Choroid plexus epithelial cell (primary cell): Measurements from ENCODE around the gene ARL15.

Experiments used
- DNase-seq: peaks from one replicate; pipeline ENCODE4 v3.0.0-alpha.2; 2010; ENCODE audit warnings: low read depth
- H3K4me3 ChIP-seq: 2 replicates; pipeline ENCODE4 v1.5.1; 2011; ENCODE audit warnings: low read depth, mild to moderate bottlenecking, control low read depth, low read length, moderate library complexity
- CTCF ChIP-seq: conservative IDR thresholded peaks from 2 replicates; pipeline ENCODE4 v1.5.1; 2011; ENCODE audit warnings: low read depth, mild to moderate bottlenecking, control low read depth, inconsistent platforms, low read length, moderate library complexity

ARL15 gene

DNA sequence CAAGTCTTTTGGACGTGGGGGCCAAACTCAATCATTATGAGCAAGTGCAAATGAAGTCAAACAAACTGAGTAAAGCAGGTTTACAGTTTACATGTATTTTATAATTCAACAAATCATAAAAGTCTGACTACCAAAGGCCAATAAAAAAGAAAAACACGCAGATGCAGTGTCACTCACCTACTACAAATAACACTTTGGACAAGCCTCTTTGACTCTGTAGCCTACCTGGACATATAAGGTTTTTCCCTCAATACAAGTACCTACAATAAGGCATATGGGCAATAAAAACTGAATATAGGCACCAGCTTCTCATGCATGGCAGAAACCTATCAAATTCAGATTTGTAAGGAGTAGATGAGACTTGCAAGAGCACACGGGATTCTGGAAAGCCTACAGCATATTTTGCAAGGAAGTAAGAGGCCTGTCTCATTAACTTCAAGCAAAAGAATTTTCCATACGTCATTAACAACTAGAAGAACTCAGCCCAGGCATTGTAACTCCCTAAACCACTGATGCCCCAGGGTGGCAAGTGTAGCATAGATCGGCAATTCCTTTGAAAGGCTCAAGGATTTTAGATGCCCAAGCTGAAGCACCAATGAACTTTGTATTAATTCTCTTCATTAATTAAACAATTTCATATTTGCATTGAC lies 21.7 kb downstream of the ARL15 start:
- no peak overlapping the region for H3K4me3 ChIP-seq
- DNase-seq: no peak
- no peak for TF ChIP-seq CTCF

- TF ChIP-seq CTCF: no peak
- no peak overlapping the region for H3K4me3 ChIP-seq
- DNase-seq: no peak
Observed at GRCh38 chr5:54285686-54286085, 24.7 kb downstream of the ARL15 start.

GRCh38 chr5:54284586-54284985 lies 25.8 kb downstream of the ARL15 start:
- no peak for DNase-seq
- TF ChIP-seq CTCF: no peak
- no peak overlapping the region for H3K4me3 ChIP-seq

- no peak overlapping the region for H3K4me3 ChIP-seq
- TF ChIP-seq CTCF: no peak
- no peak for DNase-seq
Observed at GRCh38 chr5:54282876-54283275, 27.5 kb downstream of the ARL15 start.

- no peak overlapping the region for H3K4me3 ChIP-seq
- no peak for TF ChIP-seq CTCF
- no peak for DNase-seq
Observed at GRCh38 chr5:54281960-54282692, 28.2 kb downstream of the ARL15 start.

GRCh38 chr5:54279960-54280359 lies 30.4 kb downstream of the ARL15 start:
- TF ChIP-seq CTCF: no peak
- DNase-seq: no peak
- no peak overlapping the region for H3K4me3 ChIP-seq

DNA sequence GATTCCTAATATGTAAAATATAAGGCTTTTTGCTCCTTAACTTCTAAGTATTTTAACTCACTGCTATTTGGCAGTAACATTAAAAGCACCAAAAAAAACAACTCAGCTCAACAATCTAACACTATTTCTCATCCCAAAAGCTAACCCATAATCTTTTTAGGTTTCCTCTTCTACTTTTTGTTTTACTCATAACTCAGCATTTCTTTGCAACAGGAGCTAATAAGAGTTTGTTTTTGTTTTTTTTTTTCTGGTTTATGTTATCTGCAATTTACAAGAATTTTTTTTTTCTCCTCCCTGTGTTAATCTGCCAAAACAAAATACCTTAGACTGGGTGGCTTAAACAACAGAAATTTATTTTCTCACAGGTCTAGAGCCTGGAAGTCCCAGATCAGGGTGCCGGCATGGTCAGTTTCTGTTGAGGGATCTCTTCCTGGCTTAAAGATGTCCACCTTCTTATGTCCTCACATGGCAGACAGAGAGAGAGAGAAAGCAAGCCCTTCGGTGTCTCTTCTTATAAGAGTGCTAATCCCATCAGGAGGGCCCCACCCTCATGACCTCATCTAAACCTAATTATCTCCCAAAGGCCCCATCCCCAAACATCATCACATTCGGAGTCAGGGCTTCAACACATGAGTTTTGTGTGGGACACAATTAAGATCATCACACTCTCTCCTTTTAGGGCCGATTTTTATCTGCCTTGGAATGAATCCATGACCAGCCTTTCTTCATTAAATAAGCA lies 31.2 kb downstream of the ARL15 start:
- H3K4me3 ChIP-seq: no peak overlapping the region
- TF ChIP-seq CTCF: no peak
- no peak for DNase-seq
